MM.1S (cell line): Measurements from ENCODE around the gene CEP250.
A peak's percentile ranks its signal among the peaks of the same experiment; 100 is the strongest.

ENCODE experiments used
- DNase-seq: peaks from one replicate; pipeline ENCODE4 v3.0.0-alpha.2; 2015
- H2AFZ ChIP-seq: fragments of 300-600 bp; sonication (generic); 2 replicates; pipeline ENCODE4 v1.6.0; 2016; ENCODE audit warnings: antibody characterized with exemption, low read length
- H3F3A ChIP-seq: fragments of 300-600 bp; sonication (generic); 2 replicates; pipeline ENCODE4 v1.6.1; 2016; ENCODE audit warnings: mild to moderate bottlenecking, antibody characterized with exemption, low read length, moderate library complexity, mixed read lengths; ENCODE audit not compliant: insufficient read depth
- H3K27ac ChIP-seq: fragments of 300-600 bp; sonication (generic); 2 replicates; pipeline ENCODE4 v1.5.1; 2016; ENCODE audit warnings: mild to moderate bottlenecking, low read length
- H3K27me3 ChIP-seq: fragments of 300-600 bp; sonication (generic); replicated peaks from 2 replicates; pipeline ENCODE4 v1.6.0; 2016; ENCODE audit warnings: low read length; ENCODE audit not compliant: insufficient read depth
- H3K36me3 ChIP-seq: fragments of 300-600 bp; sonication (generic); replicated peaks from 2 replicates; pipeline ENCODE4 v1.6.1; 2016; ENCODE audit warnings: mild to moderate bottlenecking, low read length, mixed read lengths; ENCODE audit not compliant: insufficient read depth
- H3K4me1 ChIP-seq: fragments of 300-600 bp; sonication (generic); 2 replicates; pipeline ENCODE4 v1.6.1; 2016; ENCODE audit warnings: low read length, mixed read lengths
- H3K4me2 ChIP-seq: fragments of 300-600 bp; sonication (generic); 2 replicates; pipeline ENCODE4 v1.6.0; 2016; ENCODE audit warnings: low read depth, low read length
- H3K4me3 ChIP-seq: fragments of 300-600 bp; sonication (generic); 2 replicates; pipeline ENCODE4 v1.5.1; 2016; ENCODE audit warnings: low read length, mixed read lengths
- H3K79me2 ChIP-seq: fragments of 300-600 bp; sonication (generic); 2 replicates; pipeline ENCODE4 v1.6.1; 2016; ENCODE audit warnings: mixed run types, low read length, mixed read lengths
- H3K9ac ChIP-seq: fragments of 300-600 bp; sonication (generic); 2 replicates; pipeline ENCODE4 v1.6.1; 2016; ENCODE audit warnings: low read length, mixed read lengths
- H3K9me2 ChIP-seq: fragments of 300-600 bp; sonication (generic); replicated peaks from 2 replicates; pipeline ENCODE4 v1.6.1; 2016; ENCODE audit warnings: mild to moderate bottlenecking, low read length, mixed read lengths; ENCODE audit not compliant: insufficient read depth
- H3K9me3 ChIP-seq: fragments of 300-600 bp; sonication (generic); replicated peaks from 2 replicates; pipeline ENCODE4 v1.6.1; 2016; ENCODE audit warnings: mild to moderate bottlenecking, low read length, mixed read lengths; ENCODE audit not compliant: insufficient read depth
- H4K20me1 ChIP-seq: fragments of 300-600 bp; sonication (generic); 2 replicates; pipeline ENCODE4 v1.6.1; 2016; ENCODE audit warnings: mild to moderate bottlenecking, low read length, moderate library complexity, mixed read lengths; ENCODE audit not compliant: insufficient read depth
- EZH2 ChIP-seq: fragments of 300-600 bp; sonication (generic); optimal IDR thresholded peaks from 2 replicates; pipeline ENCODE3; 2017; ENCODE audit warnings: low read depth, mild to moderate bottlenecking, antibody characterized with exemption, low read length, mixed read lengths
- EZH2phosphoT487 ChIP-seq: fragments of 300-600 bp; sonication (generic); IDR thresholded peaks from 2 replicates; pipeline ENCODE4 v1.6.1; 2018; ENCODE audit warnings: antibody characterized with exemption, low read length
- TF ChIP-seq, protein P1 (sequence below): fragments of 300-600 bp; sonication (generic); IDR thresholded peaks from 2 replicates; pipeline ENCODE4 v1.5.1; 2016; ENCODE audit warnings: antibody characterized with exemption, low read length, mixed read lengths

Gene CEP250

DNA sequence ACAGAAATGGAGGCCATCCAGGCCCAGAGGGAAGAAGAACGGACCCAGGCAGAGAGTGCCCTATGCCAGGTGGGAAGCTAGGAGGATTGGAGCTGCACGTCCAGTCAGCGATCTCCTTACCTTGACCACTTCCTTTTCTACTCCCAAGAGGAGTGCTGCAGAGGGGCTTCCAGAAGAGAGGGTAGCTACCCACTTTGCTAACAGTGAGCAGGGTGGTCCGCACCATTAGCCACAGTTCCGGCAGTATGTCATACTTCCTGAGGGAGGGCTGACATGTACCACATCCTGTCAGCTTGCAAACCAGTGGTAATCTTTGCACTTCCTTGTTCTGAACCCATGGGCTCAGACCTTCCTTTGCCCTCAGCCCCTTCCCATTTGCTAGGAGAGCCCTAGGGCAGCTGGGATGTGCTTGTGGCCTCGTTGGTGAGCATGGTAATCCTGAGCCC, 35.4 kb downstream of the CEP250 start:
- no peaks in the 10 kb centered on the region for H4K20me1 ChIP-seq
- no peaks in the 10 kb centered on the region for H3K27me3 ChIP-seq
- H3K4me2 ChIP-seq: peak overlapping the region; percentile 81
- peak overlapping the region; percentile 85 for H3K4me3 ChIP-seq
- H3K36me3 ChIP-seq: no peaks in the 10 kb centered on the region; the same call in 1 of the 2 replicates
- H3K9me3 ChIP-seq: no peaks in the 10 kb centered on the region
- 0 out of 2 replicates have a peak, but pooled peaks cover 6% of the 10 kb centered on the region for H3K4me1 ChIP-seq
- TF ChIP-seq EZH2phosphoT487 (no peak), EZH2 (no peak)
- TF ChIP-seq, protein P1, sequence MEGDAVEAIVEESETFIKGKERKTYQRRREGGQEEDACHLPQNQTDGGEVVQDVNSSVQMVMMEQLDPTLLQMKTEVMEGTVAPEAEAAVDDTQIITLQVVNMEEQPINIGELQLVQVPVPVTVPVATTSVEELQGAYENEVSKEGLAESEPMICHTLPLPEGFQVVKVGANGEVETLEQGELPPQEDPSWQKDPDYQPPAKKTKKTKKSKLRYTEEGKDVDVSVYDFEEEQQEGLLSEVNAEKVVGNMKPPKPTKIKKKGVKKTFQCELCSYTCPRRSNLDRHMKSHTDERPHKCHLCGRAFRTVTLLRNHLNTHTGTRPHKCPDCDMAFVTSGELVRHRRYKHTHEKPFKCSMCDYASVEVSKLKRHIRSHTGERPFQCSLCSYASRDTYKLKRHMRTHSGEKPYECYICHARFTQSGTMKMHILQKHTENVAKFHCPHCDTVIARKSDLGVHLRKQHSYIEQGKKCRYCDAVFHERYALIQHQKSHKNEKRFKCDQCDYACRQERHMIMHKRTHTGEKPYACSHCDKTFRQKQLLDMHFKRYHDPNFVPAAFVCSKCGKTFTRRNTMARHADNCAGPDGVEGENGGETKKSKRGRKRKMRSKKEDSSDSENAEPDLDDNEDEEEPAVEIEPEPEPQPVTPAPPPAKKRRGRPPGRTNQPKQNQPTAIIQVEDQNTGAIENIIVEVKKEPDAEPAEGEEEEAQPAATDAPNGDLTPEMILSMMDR: no peak
- H2AFZ ChIP-seq: peak overlapping the region; percentile 95
- H3K27ac ChIP-seq: peak overlapping the region; percentile 15; the same call in 1 of the 2 replicates
- H3F3A ChIP-seq: no peaks in the 10 kb centered on the region
- H3K79me2 ChIP-seq: peaks cover 26% of the 10 kb centered on the region
- peak; percentile 37 for DNase-seq
- no peaks in the 10 kb centered on the region for H3K9me2 ChIP-seq
- H3K9ac ChIP-seq: peak overlapping the region; percentile 73

DNA sequence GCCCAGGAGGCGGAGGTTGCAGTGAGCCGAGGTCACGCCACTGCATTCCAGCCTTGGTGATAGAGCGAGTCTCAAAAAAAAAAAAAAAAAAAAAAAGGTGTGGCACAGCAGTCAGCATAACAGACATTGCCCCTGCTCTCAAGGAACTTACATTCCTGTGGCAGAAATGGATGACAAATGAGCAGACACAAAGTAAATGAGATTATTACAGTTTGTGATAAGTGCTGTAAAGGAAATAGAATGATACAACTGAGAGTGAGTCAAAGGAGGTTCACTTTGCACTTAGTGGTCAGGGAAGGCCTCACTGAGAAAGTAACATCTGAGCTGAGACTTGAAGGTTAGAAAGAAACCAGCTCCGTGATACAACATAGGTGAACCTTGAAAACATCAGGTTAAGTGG, 36.4 kb downstream of the CEP250 start:
- Histone ChIP-seq H3K27ac (no peak overlapping the region), H3F3A (no peaks in the 10 kb centered on the region), H3K9me2 (no peaks in the 10 kb centered on the region), H3K79me2 (peaks cover 26% of the 10 kb centered on the region), H2AFZ (no peak overlapping the region), H3K27me3 (no peaks in the 10 kb centered on the region), H3K4me3 (no peak overlapping the region), H3K9ac (no peak overlapping the region), H3K4me1 (0 out of 2 replicates have a peak, but pooled peaks cover 6% of the 10 kb centered on the region), H3K4me2 (no peak overlapping the region), H4K20me1 (no peaks in the 10 kb centered on the region), H3K9me3 (no peaks in the 10 kb centered on the region), H3K36me3 (no peaks in the 10 kb centered on the region; the same call in 1 of the 2 replicates)
- no peak for DNase-seq
- TF ChIP-seq EZH2phosphoT487: no peak
- no peak for TF ChIP-seq EZH2
- TF ChIP-seq, protein P1: no peak

DNA sequence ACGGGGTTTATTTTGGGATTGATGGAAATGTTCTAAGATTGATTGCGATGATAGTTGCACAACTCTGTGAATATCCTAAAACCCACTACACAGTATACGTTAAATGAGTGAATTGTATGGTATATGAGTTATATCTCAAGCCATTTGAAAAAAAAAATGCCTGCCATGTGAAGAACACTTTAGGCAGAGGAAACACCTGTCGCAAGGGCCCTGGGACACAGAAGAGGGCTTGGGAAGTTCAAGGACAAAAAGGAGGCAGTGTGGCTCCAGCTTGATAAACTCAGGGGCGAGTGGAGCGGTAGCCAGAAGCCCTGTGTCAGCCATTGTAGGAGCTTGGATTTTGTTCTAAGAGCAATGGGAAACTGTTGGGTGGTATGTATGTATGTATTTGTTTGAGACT, 37.0 kb downstream of the CEP250 start:
- TF ChIP-seq EZH2phosphoT487: no peak
- no peaks in the 10 kb centered on the region for H3K27me3 ChIP-seq
- no peaks in the 10 kb centered on the region for H3K9me3 ChIP-seq
- no peaks in the 10 kb centered on the region; the same call in 1 of the 2 replicates for H3K36me3 ChIP-seq
- no peaks in the 10 kb centered on the region for H3F3A ChIP-seq
- H3K4me2 ChIP-seq: no peak overlapping the region
- peaks cover 26% of the 10 kb centered on the region for H3K79me2 ChIP-seq
- H4K20me1 ChIP-seq: no peaks in the 10 kb centered on the region
- H3K4me3 ChIP-seq: no peak overlapping the region
- H3K4me1 ChIP-seq: 0 out of 2 replicates have a peak, but pooled peaks cover 6% of the 10 kb centered on the region
- no peak overlapping the region for H3K9ac ChIP-seq
- no peaks in the 10 kb centered on the region for H3K9me2 ChIP-seq
- no peak overlapping the region for H2AFZ ChIP-seq
- no peak for DNase-seq
- H3K27ac ChIP-seq: no peak overlapping the region

DNA sequence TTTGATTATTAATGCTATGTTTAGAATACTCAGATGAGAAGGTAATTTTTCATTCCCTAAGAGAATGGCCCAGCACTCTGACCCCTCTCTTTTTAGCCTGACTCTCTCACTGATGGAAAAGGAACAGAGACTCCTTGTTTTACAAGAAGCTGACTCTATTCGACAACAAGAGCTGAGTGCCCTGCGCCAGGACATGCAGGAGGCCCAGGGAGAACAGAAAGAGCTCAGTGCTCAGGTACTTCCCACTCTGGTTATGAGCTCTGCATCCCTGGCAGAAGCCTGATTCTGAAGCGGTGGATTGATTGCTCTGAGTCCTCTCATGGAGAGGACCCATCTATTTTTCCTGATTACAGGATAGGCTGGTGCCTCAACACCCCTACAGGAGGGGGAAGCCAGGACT, 41.1 kb downstream of the CEP250 start:
- no peaks in the 10 kb centered on the region for H3K9me3 ChIP-seq
- no peak overlapping the region for H3K27ac ChIP-seq
- H3K4me2 ChIP-seq: no peak overlapping the region
- no peaks in the 10 kb centered on the region for H4K20me1 ChIP-seq
- H3K4me1 ChIP-seq: peaks cover 6% of the 10 kb centered on the region; the same call in 1 of the 2 replicates
- H3K4me3 ChIP-seq: no peak overlapping the region
- TF ChIP-seq EZH2 (no peak), EZH2phosphoT487 (no peak)
- TF ChIP-seq, protein P1: no peak
- H2AFZ ChIP-seq: no peak overlapping the region
- no peak for DNase-seq
- H3K27me3 ChIP-seq: no peaks in the 10 kb centered on the region
- peaks cover 7% of the 10 kb centered on the region for H3K79me2 ChIP-seq
- no peaks in the 10 kb centered on the region; the same call in 1 of the 2 replicates for H3K36me3 ChIP-seq
- H3K9ac ChIP-seq: no peak overlapping the region
- H3K9me2 ChIP-seq: no peaks in the 10 kb centered on the region
- H3F3A ChIP-seq: peaks cover under 1% of the 10 kb centered on the region; the same call in 1 of the 2 replicates
